Measurements from ENCODE around the gene SLC25A25.
A peak's percentile ranks its signal among the peaks of the same experiment; 100 is the strongest.

Gene SLC25A25

GRCh38 chr9:128049843-128050242 is 18.2 kb upstream of the SLC25A25 start:
- H3K27me3 ChIP-seq (ENCODE audit: control insufficient read depth in 3 of 3, insufficient read depth in 3 of 3, low read depth in 1 of 3, low read length in 3 of 3), result peaks cover 0 to 4% (median 0%) of the 10 kb centered on the region in 3 experiments
- H3K79me1 ChIP-seq (ENCODE audit: low read depth, low read length), result no peaks in the 10 kb centered on the region
- no peak overlapping the region for H3K9ac ChIP-seq (ENCODE audit: low read depth, low read length, poor library complexity)
- H3K23ac ChIP-seq (ENCODE audit: low read depth, low read length, poor library complexity), result no peak overlapping the region
- no peak overlapping the region for H2BK120ac ChIP-seq (ENCODE audit: low read depth, low read length)
- peaks cover 0 to 5% of the 10 kb centered on the region in 2 donors for H3K4me1 ChIP-seq (ENCODE audit: control insufficient read depth in 2 of 2, insufficient read depth in 1 of 2, low read depth in 1 of 2, low read length in 2 of 2)
- H3K27ac ChIP-seq (replicated peaks; ENCODE audit: low read length), result no peak overlapping the region
- H2AFZ ChIP-seq (ENCODE audit: low read length), result no peak overlapping the region
- DNase-seq (ENCODE audit: low spot score), result no peak
- no peak overlapping the region for H2BK5ac ChIP-seq (ENCODE audit: low read length)
- H3K14ac ChIP-seq (ENCODE audit: low read length), result no peak overlapping the region
- WGBS, 2 donors (ENCODE audit: extremely low coverage in 2 of 2, insufficient read length in 2 of 2, insufficient replicate concordance in 1 of 2), result no CpG with 5 or more reads among the region's 3 CpGs
- H2BK15ac ChIP-seq (ENCODE audit: low read length), result no peak overlapping the region
- H2AK5ac ChIP-seq (ENCODE audit: low read depth, low read length), result no peak overlapping the region
- no peak overlapping the region for H3K4me3 ChIP-seq (ENCODE audit: low read length in 2 of 2)
- H3K9me3 ChIP-seq (replicated peaks in 1 of 2; ENCODE audit: control insufficient read depth in 2 of 2, insufficient read depth in 1 of 2, low read depth in 1 of 2, low read length in 2 of 2), result no peaks in the 10 kb centered on the region
- H3K36me3 ChIP-seq (replicated peaks in 1 of 2; ENCODE audit: control insufficient read depth in 2 of 2, insufficient read depth in 2 of 2, low read length in 2 of 2), result no peaks in the 10 kb centered on the region
- no peak overlapping the region for H4K8ac ChIP-seq (ENCODE audit: low read depth, low read length)
- no peak overlapping the region for H3K4ac ChIP-seq (ENCODE audit: low read length)
- H3K4me2 ChIP-seq (ENCODE audit: insufficient read depth, low read length, poor library complexity, severe bottlenecking), result no peak overlapping the region
- no peak overlapping the region for H4K91ac ChIP-seq (ENCODE audit: low read depth, low read length, poor library complexity)
- H3K18ac ChIP-seq (ENCODE audit: low read length), result no peak overlapping the region
- H2BK12ac ChIP-seq (ENCODE audit: low read length), result no peak overlapping the region

- no peaks in the 10 kb centered on the region for H3K9me3 ChIP-seq (replicated peaks in 1 of 2; ENCODE audit: control insufficient read depth in 2 of 2, insufficient read depth in 1 of 2, low read depth in 1 of 2, low read length in 2 of 2)
- no CpG with 5 or more reads among the region's 15 CpGs for WGBS, 2 donors (ENCODE audit: extremely low coverage in 2 of 2, insufficient read length in 2 of 2, insufficient replicate concordance in 1 of 2)
Measured at GRCh38 chr9:128051932-128052709, 15.9 kb upstream of the SLC25A25 start.

GRCh38 chr9:128053560-128053959 is 14.5 kb upstream of the SLC25A25 start:
- Histone ChIP-seq H3K9ac (ENCODE audit: low read depth, low read length, poor library complexity) (no peak overlapping the region), H4K91ac (ENCODE audit: low read depth, low read length, poor library complexity) (no peak overlapping the region), H3K18ac (ENCODE audit: low read length) (no peak overlapping the region), H3K4ac (ENCODE audit: low read length) (no peak overlapping the region), H2AFZ (ENCODE audit: low read length) (no peak overlapping the region), H2AK5ac (ENCODE audit: low read depth, low read length) (no peak overlapping the region), H2BK120ac (ENCODE audit: low read depth, low read length) (no peak overlapping the region), H2BK15ac (ENCODE audit: low read length) (no peak overlapping the region), H3K36me3 (replicated peaks in 1 of 2; ENCODE audit: control insufficient read depth in 2 of 2, insufficient read depth in 2 of 2, low read length in 2 of 2) (no peaks in the 10 kb centered on the region), H3K4me1 (ENCODE audit: control insufficient read depth in 2 of 2, insufficient read depth in 1 of 2, low read depth in 1 of 2, low read length in 2 of 2) (peaks cover 12 to 18% of the 10 kb centered on the region in 2 donors), H3K79me1 (ENCODE audit: low read depth, low read length) (no peaks in the 10 kb centered on the region), H4K8ac (ENCODE audit: low read depth, low read length) (no peak overlapping the region), H3K9me3 (replicated peaks in 1 of 2; ENCODE audit: control insufficient read depth in 2 of 2, insufficient read depth in 1 of 2, low read depth in 1 of 2, low read length in 2 of 2) (no peaks in the 10 kb centered on the region), H3K4me3 (ENCODE audit: low read length in 2 of 2) (no peak overlapping the region), H2BK12ac (ENCODE audit: low read length) (no peak overlapping the region), H2BK5ac (ENCODE audit: low read length) (no peak overlapping the region), H3K4me2 (ENCODE audit: insufficient read depth, low read length, poor library complexity, severe bottlenecking) (no peak overlapping the region), H3K27me3 (ENCODE audit: control insufficient read depth in 3 of 3, insufficient read depth in 3 of 3, low read depth in 1 of 3, low read length in 3 of 3) (peaks cover 0 to 4% (median 0%) of the 10 kb centered on the region in 3 experiments), H3K14ac (ENCODE audit: low read length) (no peak overlapping the region), H3K27ac (replicated peaks; ENCODE audit: low read length) (no peak overlapping the region), H3K23ac (ENCODE audit: low read depth, low read length, poor library complexity) (no peak overlapping the region)
- WGBS, 2 donors (ENCODE audit: extremely low coverage in 2 of 2, insufficient read length in 2 of 2, insufficient replicate concordance in 1 of 2), result 100% methylated on average over 1 of the region's 11 CpGs; no CpG with 5 or more reads in 1 of the 2 donors
- DNase-seq (ENCODE audit: low spot score), result no peak

More at GRCh38 chr9:128051932-128052709, 15.9 kb upstream of the SLC25A25 start:
- Histone ChIP-seq H3K4me1 (ENCODE audit: control insufficient read depth in 2 of 2, insufficient read depth in 1 of 2, low read depth in 1 of 2, low read length in 2 of 2) (peaks cover 12 to 17% of the 10 kb centered on the region in 2 donors), H4K8ac (ENCODE audit: low read depth, low read length) (no peak overlapping the region), H3K18ac (ENCODE audit: low read length) (peak overlapping the region; percentile 27), H2AFZ (ENCODE audit: low read length) (no peak overlapping the region), H3K27ac (replicated peaks; ENCODE audit: low read length) (no peak overlapping the region), H3K4me2 (ENCODE audit: insufficient read depth, low read length, poor library complexity, severe bottlenecking) (no peak overlapping the region), H3K36me3 (replicated peaks in 1 of 2; ENCODE audit: control insufficient read depth in 2 of 2, insufficient read depth in 2 of 2, low read length in 2 of 2) (no peaks in the 10 kb centered on the region), H3K23ac (ENCODE audit: low read depth, low read length, poor library complexity) (peak overlapping the region; percentile 43), H3K14ac (ENCODE audit: low read length) (no peak overlapping the region), H4K91ac (ENCODE audit: low read depth, low read length, poor library complexity) (no peak overlapping the region), H2BK5ac (ENCODE audit: low read length) (no peak overlapping the region), H3K4ac (ENCODE audit: low read length) (no peak overlapping the region), H2AK5ac (ENCODE audit: low read depth, low read length) (peak overlapping the region; percentile 60), H3K4me3 (ENCODE audit: low read length in 2 of 2) (no peak overlapping the region), H2BK15ac (ENCODE audit: low read length) (peak overlapping the region; percentile 87), H2BK120ac (ENCODE audit: low read depth, low read length) (no peak overlapping the region), H3K27me3 (ENCODE audit: control insufficient read depth in 3 of 3, insufficient read depth in 3 of 3, low read depth in 1 of 3, low read length in 3 of 3) (peaks cover 0 to 4% (median 0%) of the 10 kb centered on the region in 3 experiments), H3K9ac (ENCODE audit: low read depth, low read length, poor library complexity) (no peak overlapping the region), H3K79me1 (ENCODE audit: low read depth, low read length) (no peaks in the 10 kb centered on the region), H2BK12ac (ENCODE audit: low read length) (no peak overlapping the region)
- DNase-seq (ENCODE audit: low spot score), result no peak

- H3K4me2 ChIP-seq (ENCODE audit: insufficient read depth, low read length, poor library complexity, severe bottlenecking), result no peak overlapping the region
- H3K4ac ChIP-seq (ENCODE audit: low read length), result no peak overlapping the region
- H2BK12ac ChIP-seq (ENCODE audit: low read length), result no peak overlapping the region
- no peak overlapping the region for H2BK5ac ChIP-seq (ENCODE audit: low read length)
- no peaks in the 10 kb centered on the region for H3K36me3 ChIP-seq (replicated peaks in 1 of 2; ENCODE audit: control insufficient read depth in 2 of 2, insufficient read depth in 2 of 2, low read length in 2 of 2)
- no peak overlapping the region for H4K8ac ChIP-seq (ENCODE audit: low read depth, low read length)
- peaks cover 0 to 4% (median 0%) of the 10 kb centered on the region in 3 experiments for H3K27me3 ChIP-seq (ENCODE audit: control insufficient read depth in 3 of 3, insufficient read depth in 3 of 3, low read depth in 1 of 3, low read length in 3 of 3)
- no peak overlapping the region for H3K23ac ChIP-seq (ENCODE audit: low read depth, low read length, poor library complexity)
- no peak overlapping the region for H3K9ac ChIP-seq (ENCODE audit: low read depth, low read length, poor library complexity)
- DNase-seq (ENCODE audit: low spot score), result no peak
- no peak overlapping the region for H3K14ac ChIP-seq (ENCODE audit: low read length)
- H3K27ac ChIP-seq (replicated peaks; ENCODE audit: low read length), result no peak overlapping the region
- H2BK120ac ChIP-seq (ENCODE audit: low read depth, low read length), result no peak overlapping the region
- no peaks in the 10 kb centered on the region for H3K9me3 ChIP-seq (replicated peaks in 1 of 2; ENCODE audit: control insufficient read depth in 2 of 2, insufficient read depth in 1 of 2, low read depth in 1 of 2, low read length in 2 of 2)
- H2AK5ac ChIP-seq (ENCODE audit: low read depth, low read length), result no peak overlapping the region
- H3K4me1 ChIP-seq (ENCODE audit: control insufficient read depth in 2 of 2, insufficient read depth in 1 of 2, low read depth in 1 of 2, low read length in 2 of 2), result peaks cover 12 to 18% of the 10 kb centered on the region in 2 donors
- no peak overlapping the region for H3K18ac ChIP-seq (ENCODE audit: low read length)
- H3K79me1 ChIP-seq (ENCODE audit: low read depth, low read length), result no peaks in the 10 kb centered on the region
- H2AFZ ChIP-seq (ENCODE audit: low read length), result no peak overlapping the region
- no peak overlapping the region for H3K4me3 ChIP-seq (ENCODE audit: low read length in 2 of 2)
- no CpG with 5 or more reads among the region's 3 CpGs for WGBS, 2 donors (ENCODE audit: extremely low coverage in 2 of 2, insufficient read length in 2 of 2, insufficient replicate concordance in 1 of 2)
- H4K91ac ChIP-seq (ENCODE audit: low read depth, low read length, poor library complexity), result no peak overlapping the region
- H2BK15ac ChIP-seq (ENCODE audit: low read length), result peak overlapping the region; percentile 5
Measured at GRCh38 chr9:128054087-128054486, 13.9 kb upstream of the SLC25A25 start.

Data from neuronal stem cell (in vitro differentiated cells).